Tibial nerve (tissue), 3 donors: ENCODE results near the gene FRAS1.

ENCODE experiments used
- POLR2A ChIP-seq, 2 donors: fragments of 450-650 bp; IDR thresholded peaks; one replicate each; pipeline ENCODE4 v1.6.1; 2017; ENCODE audit warnings: antibody characterized with exemption in 2 of 2, mild to moderate bottlenecking in 2 of 2, moderate library complexity in 2 of 2
- TF ChIP-seq, protein P1 (sequence below), 5 experiments: fragments of 200-600 bp in 3 of 5; fragments of 450-650 bp in 2 of 5; sonication (generic) in 3 of 5; IDR thresholded peaks; one replicate each; pipeline ENCODE4 v1.5.1; 2016 to 2019; ENCODE audit warnings: antibody characterized with exemption in 5 of 5, mild to moderate bottlenecking in 3 of 5, moderate library complexity in 2 of 5

GRCh38 chr4:78152795-78153194 is 95.7 kb downstream of the FRAS1 start:
- TF ChIP-seq, protein P1, sequence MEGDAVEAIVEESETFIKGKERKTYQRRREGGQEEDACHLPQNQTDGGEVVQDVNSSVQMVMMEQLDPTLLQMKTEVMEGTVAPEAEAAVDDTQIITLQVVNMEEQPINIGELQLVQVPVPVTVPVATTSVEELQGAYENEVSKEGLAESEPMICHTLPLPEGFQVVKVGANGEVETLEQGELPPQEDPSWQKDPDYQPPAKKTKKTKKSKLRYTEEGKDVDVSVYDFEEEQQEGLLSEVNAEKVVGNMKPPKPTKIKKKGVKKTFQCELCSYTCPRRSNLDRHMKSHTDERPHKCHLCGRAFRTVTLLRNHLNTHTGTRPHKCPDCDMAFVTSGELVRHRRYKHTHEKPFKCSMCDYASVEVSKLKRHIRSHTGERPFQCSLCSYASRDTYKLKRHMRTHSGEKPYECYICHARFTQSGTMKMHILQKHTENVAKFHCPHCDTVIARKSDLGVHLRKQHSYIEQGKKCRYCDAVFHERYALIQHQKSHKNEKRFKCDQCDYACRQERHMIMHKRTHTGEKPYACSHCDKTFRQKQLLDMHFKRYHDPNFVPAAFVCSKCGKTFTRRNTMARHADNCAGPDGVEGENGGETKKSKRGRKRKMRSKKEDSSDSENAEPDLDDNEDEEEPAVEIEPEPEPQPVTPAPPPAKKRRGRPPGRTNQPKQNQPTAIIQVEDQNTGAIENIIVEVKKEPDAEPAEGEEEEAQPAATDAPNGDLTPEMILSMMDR (IDR thresholded peaks at IDR 0.05), result no peak
- no peak for TF ChIP-seq POLR2A (IDR thresholded peaks at IDR 0.05)
